IPS DF 6.9 (cell line): ENCODE measurements around the gene GLYR1.

Experiments
- DNase-seq: peaks from one replicate; pipeline ENCODE4 v3.0.0-alpha.2; 2013; ENCODE audit warnings: low read depth, low spot score
- H3K27ac ChIP-seq: one replicate; pipeline ENCODE4 v1.5.1; 2013; ENCODE audit warnings: low read length, control low read depth
- H3K27me3 ChIP-seq: 2 replicates; pipeline ENCODE4 v1.6.1; 2013; ENCODE audit warnings: mild to moderate bottlenecking, low read length; ENCODE audit not compliant: control insufficient read depth, insufficient read depth
- H3K36me3 ChIP-seq: 2 replicates; pipeline ENCODE4 v1.6.1; 2013; ENCODE audit warnings: low read length; ENCODE audit not compliant: control insufficient read depth, insufficient read depth
- H3K4me1 ChIP-seq: 2 replicates; pipeline ENCODE4 v1.6.1; 2013; ENCODE audit warnings: low read length; ENCODE audit not compliant: control insufficient read depth, insufficient read depth
- H3K4me3 ChIP-seq: 2 replicates; pipeline ENCODE4 v1.5.1; 2013; ENCODE audit warnings: mild to moderate bottlenecking, low read length
- H3K9me3 ChIP-seq: 2 replicates; pipeline ENCODE4 v1.6.1; 2013; ENCODE audit warnings: low read length, inconsistent platforms; ENCODE audit not compliant: control insufficient read depth, insufficient read depth
- WGBS: extraction: QIAGEN DNeasy Blood & Tissue Kit; methylation state at CpG from one replicate; pipeline ENCODE4 v1.1.7; 2013; ENCODE audit warnings: mixed read lengths, missing lambda C conversion rate; ENCODE audit not compliant: insufficient read length, insufficient coverage; 5-methylcytosine and 5-hydroxymethylcytosine counted together

Gene GLYR1

DNA sequence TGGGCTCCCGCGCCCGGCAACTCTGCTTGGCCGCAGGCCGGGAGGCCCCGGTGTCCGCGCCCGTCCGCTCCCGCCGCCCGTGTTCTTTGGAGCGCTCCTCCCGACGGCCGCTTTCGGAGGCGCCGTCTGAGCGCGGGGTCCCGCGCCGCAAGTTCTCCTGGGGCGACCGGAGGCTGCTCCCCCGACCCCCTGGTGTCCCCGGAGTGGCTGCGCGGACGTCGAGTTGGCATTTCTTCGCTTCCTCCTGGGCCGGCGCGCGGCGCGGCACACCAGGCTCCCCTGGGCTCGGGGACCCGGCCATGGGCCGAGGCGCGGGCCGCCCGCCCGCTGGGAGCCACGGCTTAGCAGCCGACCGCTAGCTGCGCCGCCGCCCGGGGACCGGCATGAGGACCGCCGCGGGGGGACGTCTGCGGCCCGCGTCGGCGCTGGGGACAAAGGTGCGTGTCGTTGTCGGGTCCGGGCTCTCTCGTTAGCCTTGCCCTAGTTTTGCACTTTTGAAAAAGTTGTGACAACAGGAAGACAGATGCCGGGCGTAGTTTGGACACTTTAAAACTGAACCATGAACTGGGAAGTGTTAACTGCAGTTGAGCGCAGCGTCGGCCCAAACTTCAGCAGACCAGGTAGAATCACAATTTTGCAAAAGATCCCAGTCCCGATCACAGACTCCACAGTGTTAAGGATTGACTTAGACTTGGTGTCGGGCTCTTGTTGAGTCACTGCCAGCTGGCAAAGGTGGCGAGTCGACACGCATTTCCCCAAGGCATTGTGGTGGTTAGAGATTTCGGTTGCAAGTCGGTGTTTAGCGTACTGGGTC, 893 bp upstream of the GLYR1 start:
- no peaks in the 10 kb centered on the region for H3K27me3 ChIP-seq
- DNase-seq: no peak
- no peaks in the 10 kb centered on the region for H3K4me1 ChIP-seq
- peaks cover 4% of the 10 kb centered on the region for H3K36me3 ChIP-seq
- WGBS: no CpG with 5 or more reads among the region's 83 CpGs
- H3K4me3 ChIP-seq: peak overlapping the region; percentile 57
- H3K9me3 ChIP-seq: no peaks in the 10 kb centered on the region
- H3K27ac ChIP-seq: no peak overlapping the region

DNA sequence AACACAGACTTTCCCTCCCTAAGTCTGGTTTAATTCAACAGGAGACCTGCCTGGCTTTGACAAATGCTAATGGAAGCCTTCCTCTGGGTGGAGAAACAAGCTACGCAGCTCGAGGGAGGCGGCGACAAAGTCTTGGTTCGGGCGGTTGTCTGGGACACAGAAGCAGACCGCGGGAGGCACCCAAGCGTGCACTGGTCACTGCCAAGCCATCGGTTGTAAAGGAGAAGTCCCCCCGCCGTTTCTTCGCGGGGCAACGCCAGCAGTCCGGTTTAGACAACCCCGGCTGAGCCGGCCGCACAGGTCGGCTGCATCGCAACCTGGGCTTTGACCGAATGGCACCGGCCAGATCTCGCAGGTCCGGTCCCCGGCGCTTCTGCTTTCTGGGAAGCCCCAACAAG, 586 bp downstream of the GLYR1 start:
- Histone ChIP-seq H3K27ac (no peak overlapping the region), H3K4me3 (peak overlapping the region; percentile 76), H3K9me3 (no peaks in the 10 kb centered on the region), H3K4me1 (no peaks in the 10 kb centered on the region), H3K36me3 (peaks cover 7% of the 10 kb centered on the region), H3K27me3 (no peaks in the 10 kb centered on the region)
- no CpG with 5 or more reads among the region's 27 CpGs for WGBS
- no peak for DNase-seq

DNA sequence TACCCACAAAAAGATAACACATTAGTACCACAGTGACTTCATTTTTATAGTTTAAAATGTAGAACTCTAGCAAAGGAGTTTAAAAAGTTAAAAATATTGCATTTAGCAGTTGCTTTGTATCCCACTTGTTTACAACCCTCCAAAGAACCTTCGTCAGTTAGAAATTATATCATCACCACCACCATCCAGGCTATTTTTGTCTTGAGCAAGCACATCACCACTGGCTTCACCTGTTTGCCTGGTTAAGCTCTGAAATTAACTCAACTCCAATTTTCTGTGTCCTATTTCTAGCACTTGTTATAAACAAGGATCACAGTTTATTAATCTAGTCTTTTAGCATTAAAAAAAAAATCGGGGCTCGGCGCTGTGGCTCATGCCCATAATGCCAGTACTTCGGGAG, 6.1 kb downstream of the GLYR1 start:
- Histone ChIP-seq H3K9me3 (no peaks in the 10 kb centered on the region), H3K27me3 (no peaks in the 10 kb centered on the region), H3K27ac (no peak overlapping the region), H3K36me3 (peaks cover 21% of the 10 kb centered on the region; the same call in 1 of the 2 replicates), H3K4me3 (no peak overlapping the region), H3K4me1 (no peaks in the 10 kb centered on the region)
- no peak for DNase-seq
- WGBS: no CpG with 5 or more reads among the region's 5 CpGs

DNA sequence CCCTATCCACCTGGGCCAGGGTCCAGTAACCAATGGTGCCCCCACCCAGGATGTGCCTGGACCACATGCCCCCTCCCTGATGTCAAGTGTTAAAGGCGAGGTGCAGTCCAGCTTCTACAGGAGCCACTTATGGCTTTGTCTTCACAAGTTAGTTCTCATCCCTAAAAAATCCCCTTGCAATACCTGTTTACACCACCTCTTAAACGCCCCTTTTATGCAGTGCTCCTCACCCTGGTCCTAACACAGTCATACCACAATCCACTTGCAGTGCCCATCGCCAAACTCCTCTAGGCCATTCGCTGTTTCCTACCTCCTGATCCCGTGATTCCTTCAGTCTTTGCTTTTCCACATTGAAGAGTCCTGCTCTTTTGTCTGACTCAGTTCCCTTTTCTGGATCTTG, 7.1 kb downstream of the GLYR1 start:
- H3K27ac ChIP-seq: no peak overlapping the region
- H3K4me1 ChIP-seq: no peaks in the 10 kb centered on the region
- H3K9me3 ChIP-seq: no peaks in the 10 kb centered on the region
- H3K27me3 ChIP-seq: no peaks in the 10 kb centered on the region
- H3K4me3 ChIP-seq: no peak overlapping the region
- WGBS: 100% methylated on average over 1 of the region's 5 CpGs
- peaks cover 23% of the 10 kb centered on the region; the same call in 1 of the 2 replicates for H3K36me3 ChIP-seq
- no peak for DNase-seq

DNA sequence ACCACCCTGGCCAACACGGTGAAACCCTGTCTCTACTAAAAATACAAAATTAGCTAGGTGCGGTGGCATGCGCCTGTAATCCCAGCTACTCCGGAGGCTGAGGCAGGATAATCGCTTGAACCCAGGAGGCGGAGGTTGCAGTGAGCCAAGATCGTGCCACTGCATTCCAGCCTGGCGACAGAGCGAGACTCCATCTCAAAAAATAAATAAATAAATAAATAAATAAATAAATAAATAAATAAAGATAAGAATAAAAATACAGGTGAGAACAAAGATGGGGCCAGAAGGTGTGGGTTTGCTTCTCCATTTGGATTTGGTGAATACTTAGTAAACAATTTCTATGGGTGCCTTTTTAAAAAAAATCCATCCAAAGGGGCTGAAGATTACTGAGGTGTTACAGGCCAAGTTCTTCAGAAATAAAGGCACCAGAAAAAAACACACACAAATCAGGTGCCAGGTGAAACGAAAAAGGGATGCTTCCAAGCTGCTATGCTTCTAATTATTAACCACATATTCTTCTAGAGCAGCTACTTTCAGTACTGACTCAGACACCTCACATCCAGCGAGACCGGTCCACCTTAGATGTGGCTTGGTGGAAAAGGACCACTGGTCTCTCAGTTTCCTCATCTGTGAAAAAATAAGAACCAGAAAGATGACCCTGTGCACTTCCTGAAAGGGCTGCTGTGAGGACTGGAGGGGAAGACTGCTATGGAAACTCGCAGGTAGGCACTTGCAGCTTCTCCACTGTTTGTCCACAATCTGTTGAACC, 9.2 kb downstream of the GLYR1 start:
- Histone ChIP-seq H3K9me3 (no peaks in the 10 kb centered on the region), H3K4me3 (no peak overlapping the region), H3K36me3 (peaks cover 18% of the 10 kb centered on the region; the same call in 1 of the 2 replicates), H3K27ac (no peak overlapping the region), H3K4me1 (no peaks in the 10 kb centered on the region), H3K27me3 (no peaks in the 10 kb centered on the region)
- DNase-seq: no peak
- WGBS: no CpG with 5 or more reads among the region's 13 CpGs

DNA sequence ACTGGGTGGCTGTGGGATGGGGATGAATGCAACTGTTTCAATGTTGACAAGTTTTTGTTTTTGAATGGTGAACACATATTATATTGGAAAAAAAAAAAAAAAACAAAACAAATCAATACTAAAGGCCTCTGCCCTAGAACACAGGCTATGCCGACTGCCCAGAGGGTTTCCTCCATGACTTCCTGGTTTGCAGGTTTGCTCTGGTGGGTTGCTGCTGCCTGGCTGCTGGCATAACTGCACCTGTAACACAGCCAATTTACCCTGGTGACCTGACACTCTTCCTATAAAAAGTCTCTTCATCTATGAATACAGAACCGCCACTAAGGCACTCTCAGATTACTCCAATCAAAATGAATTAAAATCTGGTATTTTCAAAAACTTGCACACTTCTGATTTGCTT, 10.4 kb downstream of the GLYR1 start:
- no CpG with 5 or more reads among the region's 2 CpGs for WGBS
- no peak overlapping the region for H3K27ac ChIP-seq
- peaks cover 20% of the 10 kb centered on the region for H3K36me3 ChIP-seq

DNA sequence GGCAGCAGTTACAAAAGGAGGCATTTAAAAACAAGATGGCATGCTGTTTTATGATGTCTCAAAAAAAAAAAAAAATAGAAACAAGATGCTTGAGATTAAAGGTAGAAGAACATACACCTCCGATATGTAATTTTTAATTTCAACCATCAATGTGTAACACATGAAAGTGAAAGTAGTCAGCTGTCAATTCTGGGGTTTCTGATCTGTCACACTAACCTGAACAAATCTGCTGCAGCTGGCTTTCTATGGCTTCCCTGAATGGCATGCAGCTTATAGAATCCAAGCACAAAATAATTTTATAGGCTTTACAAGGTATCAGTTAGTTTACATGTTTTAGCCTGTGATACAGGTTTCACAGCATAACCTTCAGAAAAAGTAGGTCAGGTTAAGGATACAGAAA, 13.5 kb downstream of the GLYR1 start:
- H3K36me3 ChIP-seq: peaks cover 17% of the 10 kb centered on the region
- H3K9me3 ChIP-seq: no peaks in the 10 kb centered on the region
- H3K4me3 ChIP-seq: no peak overlapping the region
- H3K27ac ChIP-seq: no peak overlapping the region
- H3K27me3 ChIP-seq: no peaks in the 10 kb centered on the region
- no CpG with 5 or more reads among the region's 1 CpG for WGBS
- H3K4me1 ChIP-seq: no peaks in the 10 kb centered on the region
- DNase-seq: no peak

More for the DNA sequence above, 10.4 kb downstream of the GLYR1 start:
- no peaks in the 10 kb centered on the region for H3K4me1 ChIP-seq
- no peaks in the 10 kb centered on the region for H3K9me3 ChIP-seq
- H3K4me3 ChIP-seq: no peak overlapping the region
- H3K27me3 ChIP-seq: no peaks in the 10 kb centered on the region
- DNase-seq: no peak

DNA sequence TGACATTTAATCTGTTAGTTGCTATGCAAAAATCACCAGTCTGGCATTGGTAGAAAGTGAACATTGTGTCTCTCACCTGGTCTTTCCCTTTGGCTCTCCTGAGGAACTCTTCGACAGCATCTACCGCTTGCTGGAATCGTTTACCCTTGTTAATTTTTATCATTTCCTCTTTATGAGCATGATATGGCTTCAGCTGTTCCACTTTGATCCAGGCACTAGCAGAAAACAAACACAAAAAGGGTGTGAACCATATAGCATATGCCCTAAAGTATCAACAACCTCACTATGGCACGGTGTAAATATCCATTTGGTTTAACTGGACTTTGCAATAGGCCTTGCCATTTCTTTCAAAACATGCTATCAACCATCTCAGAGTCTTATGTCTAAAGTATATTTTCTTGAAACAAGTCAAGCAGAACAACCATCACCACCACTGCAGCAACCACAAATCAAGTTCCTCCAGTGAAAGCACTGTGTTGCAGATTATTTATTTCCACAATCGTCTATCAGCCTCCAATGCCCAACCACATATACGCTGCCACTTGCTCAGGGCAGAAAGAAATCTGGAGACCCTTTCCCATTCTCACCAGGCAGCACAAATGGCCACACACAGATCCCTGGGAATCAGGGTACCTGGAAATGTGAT, 14.3 kb downstream of the GLYR1 start:
- peaks cover 18% of the 10 kb centered on the region for H3K36me3 ChIP-seq
- no peaks in the 10 kb centered on the region for H3K27me3 ChIP-seq
- WGBS: no CpG with 5 or more reads among the region's 6 CpGs

DNA sequence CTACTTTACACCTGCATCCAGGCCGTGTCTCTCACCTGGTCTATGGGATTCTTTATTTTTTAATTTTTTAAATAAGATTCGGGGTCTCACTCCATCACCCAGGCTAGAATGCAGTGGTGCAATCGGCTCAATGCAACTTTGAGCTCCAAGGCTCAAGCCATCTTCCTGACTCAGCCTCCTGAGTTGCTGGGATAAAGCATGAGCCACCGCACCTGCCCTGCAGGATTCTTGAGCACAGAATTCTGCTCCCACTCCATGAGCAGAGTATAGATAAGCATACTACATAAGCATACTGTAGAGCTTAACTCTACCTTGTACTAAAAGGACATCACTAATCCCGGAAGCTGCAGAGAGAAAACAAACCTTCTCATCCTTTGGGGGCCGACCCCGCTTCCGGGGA, 15.5 kb downstream of the GLYR1 start:
- Histone ChIP-seq H3K4me1 (no peaks in the 10 kb centered on the region), H3K9me3 (no peaks in the 10 kb centered on the region), H3K27ac (no peak overlapping the region), H3K4me3 (no peak overlapping the region), H3K36me3 (peaks cover 25% of the 10 kb centered on the region), H3K27me3 (no peaks in the 10 kb centered on the region)
- DNase-seq: no peak
- no CpG with 5 or more reads among the region's 8 CpGs for WGBS

More for the DNA sequence above, 14.3 kb downstream of the GLYR1 start:
- H3K27ac ChIP-seq: no peak overlapping the region
- no peaks in the 10 kb centered on the region for H3K4me1 ChIP-seq
- no peak overlapping the region for H3K4me3 ChIP-seq
- H3K9me3 ChIP-seq: no peaks in the 10 kb centered on the region
- no peak for DNase-seq

DNA sequence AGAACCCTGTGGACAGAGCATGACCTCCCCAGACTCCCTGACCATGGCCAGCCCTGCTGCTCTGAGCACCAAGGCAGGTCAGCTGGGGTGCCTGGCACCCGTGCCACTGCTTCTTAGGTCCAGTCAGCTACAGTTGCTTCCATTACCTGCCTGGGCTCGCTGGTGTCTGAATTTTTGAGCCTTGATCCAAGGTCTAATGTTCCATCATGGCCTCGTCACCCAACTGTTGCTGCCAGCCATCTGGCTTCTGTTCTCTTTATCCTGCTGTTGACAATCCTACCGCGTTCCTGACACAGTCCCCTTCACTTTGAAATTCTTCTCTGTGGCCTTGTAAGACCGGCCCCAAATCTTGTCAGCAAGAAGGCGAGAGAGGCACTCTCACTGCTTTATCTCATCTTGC, 16.7 kb downstream of the GLYR1 start:
- no CpG with 5 or more reads among the region's 7 CpGs for WGBS
- Histone ChIP-seq H3K27ac (no peak overlapping the region), H3K36me3 (peaks cover 25% of the 10 kb centered on the region), H3K4me1 (no peaks in the 10 kb centered on the region), H3K27me3 (no peaks in the 10 kb centered on the region), H3K4me3 (no peak overlapping the region), H3K9me3 (no peaks in the 10 kb centered on the region)
- no peak for DNase-seq
